Heart left ventricle (tissue), 16 donors: ENCODE measurements around the gene CAMTA1. TPM values are rescaled to one million over a fixed set of nuclear protein-coding genes. Genes with fewer than 3 reads are reported as not detected.

Experiments
- ATAC-seq, 4 donors: fragments of 200-7000 bp; cut with Tn5 transposase; one replicate each; pipeline ENCODE4 v1.9.1; 2020 to 2022; ENCODE audit warnings: moderate library complexity in 4 of 4, mild to moderate bottlenecking in 3 of 4, moderate number of reproducible peaks in 1 of 4
- DNase-seq, 5 donors: peaks; one replicate each; pipeline ENCODE4 v3.0.0-alpha.2; 2020
- H3K27ac ChIP-seq, 12 donors: fragments of 200-600 bp; sonication (generic) in 4 of 12; one replicate each; pipeline versions ENCODE4 v1.5.0 to v1.8.0; 2016 to 2022; ENCODE audit warnings: mild to moderate bottlenecking in 2 of 12
- H3K27me3 ChIP-seq, 9 donors: fragments of 200-600 bp; sonication (generic) in 2 of 9; one replicate each; pipeline versions ENCODE4 v1.5.1 to v1.8.0; 2016 to 2022; ENCODE audit warnings: mild to moderate bottlenecking in 3 of 9
- H3K36me3 ChIP-seq, 9 donors: fragments of 200-600 bp; sonication (generic) in 2 of 9; one replicate each; pipeline versions ENCODE4 v1.5.0 to v1.8.0; 2018 to 2022; ENCODE audit warnings: mild to moderate bottlenecking in 2 of 9
- H3K4me1 ChIP-seq, 12 donors: fragments of 200-600 bp; sonication (generic) in 4 of 12; one replicate each; pipeline versions ENCODE4 v1.5.0 to v1.8.0; 2016 to 2022; ENCODE audit warnings: mild to moderate bottlenecking in 3 of 12
- H3K4me3 ChIP-seq, 12 donors: fragments of 200-600 bp; sonication (generic) in 4 of 12; one replicate each; pipeline versions ENCODE4 v1.5.0 to v1.8.0; 2017 to 2022; ENCODE audit warnings: mild to moderate bottlenecking in 9 of 12, moderate library complexity in 4 of 12
- H3K9me3 ChIP-seq, 12 donors: fragments of 200-600 bp; sonication (generic) in 4 of 12; one replicate each; pipeline versions ENCODE4 v1.5.0 to v1.8.0; 2016 to 2022; ENCODE audit warnings: mild to moderate bottlenecking in 1 of 12
- POLR2A ChIP-seq, 2 donors: fragments of 450-650 bp; IDR thresholded peaks; one replicate each; pipeline ENCODE4 v1.6.1; 2017; ENCODE audit warnings: antibody characterized with exemption in 2 of 2, mild to moderate bottlenecking in 2 of 2, moderate library complexity in 2 of 2
- WGBS, 4 donors: extraction: QIAGEN DNeasy Blood & Tissue Kit in 2 of 4; methylation state at CpG; one replicate each; pipeline versions ENCODE4 v1.1.5 to v1.1.7; 2013 to 2018; 5-methylcytosine and 5-hydroxymethylcytosine counted together
- intact Hi-C, 10 donors: fragments of 100-400 bp; cut with DNase I; formaldehyde crosslinking; loops; one replicate each; pipeline versions ENCODE4 v1.11.1 to v1.14.2; 2022
- polyA plus RNA-seq, 2 donors: library from polyadenylated mRNA; stranded (reverse); fragments of 200-250 nt; gene quantifications; one replicate each; pipeline ENCODE4 v1.2.3, GENCODE V29; 2013
- total RNA-seq, 9 donors: library from RNA; depleted of rRNA in 2 of 9; stranded (reverse); fragments of >200 nt in 2 of 9; fragmentation: NEBNext Ultra II Directional in 3 of 9; extraction: Animal tissue kit (Norgen Biotek cat#: 25700) in 3 of 9; gene quantifications; one replicate each; pipeline versions ENCODE4 v1.1.0 to v1.2.4, GENCODE V29; 2016 to 2023
- TF ChIP-seq, protein P1 (sequence below), 12 donors: fragments of 200-600 bp; sonication (generic) in 4 of 12; IDR thresholded peaks; one replicate each; pipeline versions ENCODE4 v1.5.0 to v1.8.0; 2018 to 2022; ENCODE audit warnings: antibody characterized with exemption in 12 of 12, mild to moderate bottlenecking in 5 of 12
- donor health status: ischemic (EF 13 %, LVEDD 7.1; RV severe dilation, severe dysfunction).
- donor health status: healthy with polysubstance abuse.
- donor health status: DM: no; HTN: yes; CAD: no.
- donor health status: DM: no; HTN: no; CAD: no.
- donor health status: ischemic (EF 25% LVEDD 6.9; RV normal size, moderate dysfunction).
- donor health status: ischemic (EF 25% LVEDD 5.7; RV mildly dilated, moderate dysfunction).
- donor health status: healthy.
- donor health status: DM: yes; HTN: yes; CAD: no.
- donor health status: ischemic (EF 35%, LVEDD 5.7; RV mildly dilated, moderate dysfunction).
- donor health status: nonischemic (EF 11% LVEDD 7.7; RV severe dilation, severe dysfunction).
- donor health status: DM: yes; HTN: yes; CAD: no.
- donor health status: PGD.
- donor health status: ischemic (EF 29% LVEDD 5.4; RV normal size, mild dysfunction).
- donor health status: nonischemic (EF 23%, LVEDD 6.1; RV moderate dilation, normal function).

Gene CAMTA1
- total and polyA plus RNA-seq, 11 donors = 114 to 303 (median 137) TPM

DNA sequence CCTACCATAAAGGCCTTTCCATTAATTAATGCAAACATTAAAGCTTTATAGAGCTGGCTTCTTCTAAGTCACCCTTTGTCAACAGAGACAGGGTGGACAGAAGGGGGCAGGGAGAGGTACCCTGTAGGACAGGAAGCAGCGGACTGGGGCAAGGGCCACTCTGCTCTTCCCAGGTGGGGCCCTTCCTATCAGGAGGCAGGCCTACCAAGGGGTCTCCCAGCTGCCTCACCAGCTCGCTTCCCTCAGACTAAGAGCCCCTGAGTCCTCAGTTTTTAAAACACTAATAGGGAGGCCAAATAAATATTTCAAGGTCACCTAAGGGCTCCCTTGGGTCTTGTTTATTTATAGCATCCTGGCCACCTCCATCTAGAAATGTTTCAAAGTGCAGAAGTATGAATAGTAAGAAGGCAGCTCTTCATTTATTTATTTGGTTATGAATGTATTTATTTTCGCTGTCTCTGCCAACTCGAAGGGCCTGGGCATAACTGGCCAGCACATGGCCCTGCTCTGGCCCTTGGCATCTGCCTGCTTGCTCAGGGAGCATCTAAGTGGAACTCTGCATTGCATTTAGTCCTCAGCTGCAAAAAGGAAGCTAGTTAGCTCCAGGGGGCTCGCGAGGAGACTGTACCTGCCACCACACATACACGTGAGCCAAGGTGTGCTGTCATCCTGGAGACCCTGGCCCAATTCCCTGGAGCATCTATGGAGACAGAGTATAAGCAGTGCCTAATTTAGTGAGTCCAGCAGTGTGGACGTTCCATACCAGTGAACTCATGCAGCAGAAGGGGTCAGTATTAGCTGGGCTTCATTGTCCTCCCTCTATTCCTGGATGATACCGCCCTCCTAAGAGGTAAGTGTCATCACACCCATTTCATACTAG is 590.8 kb downstream of the CAMTA1 start:
- peak in 1 of 5 donors; percentile 7 for DNase-seq
- TF ChIP-seq, protein P1, sequence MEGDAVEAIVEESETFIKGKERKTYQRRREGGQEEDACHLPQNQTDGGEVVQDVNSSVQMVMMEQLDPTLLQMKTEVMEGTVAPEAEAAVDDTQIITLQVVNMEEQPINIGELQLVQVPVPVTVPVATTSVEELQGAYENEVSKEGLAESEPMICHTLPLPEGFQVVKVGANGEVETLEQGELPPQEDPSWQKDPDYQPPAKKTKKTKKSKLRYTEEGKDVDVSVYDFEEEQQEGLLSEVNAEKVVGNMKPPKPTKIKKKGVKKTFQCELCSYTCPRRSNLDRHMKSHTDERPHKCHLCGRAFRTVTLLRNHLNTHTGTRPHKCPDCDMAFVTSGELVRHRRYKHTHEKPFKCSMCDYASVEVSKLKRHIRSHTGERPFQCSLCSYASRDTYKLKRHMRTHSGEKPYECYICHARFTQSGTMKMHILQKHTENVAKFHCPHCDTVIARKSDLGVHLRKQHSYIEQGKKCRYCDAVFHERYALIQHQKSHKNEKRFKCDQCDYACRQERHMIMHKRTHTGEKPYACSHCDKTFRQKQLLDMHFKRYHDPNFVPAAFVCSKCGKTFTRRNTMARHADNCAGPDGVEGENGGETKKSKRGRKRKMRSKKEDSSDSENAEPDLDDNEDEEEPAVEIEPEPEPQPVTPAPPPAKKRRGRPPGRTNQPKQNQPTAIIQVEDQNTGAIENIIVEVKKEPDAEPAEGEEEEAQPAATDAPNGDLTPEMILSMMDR (IDR thresholded peaks at IDR 0.05) = no peak
- TF ChIP-seq POLR2A (IDR thresholded peaks at IDR 0.05) = no peak
- peaks cover 0 to 17% (median 5%) of the 10 kb centered on the region in 12 donors for H3K4me1 ChIP-seq
- H3K27ac ChIP-seq = peak overlapping the region in 1 of 12 donors; percentile 10
- WGBS, 4 donors = 81 to 90% (median 86%) methylated on average over 9 of the region's 9 CpGs
- no peaks in the 10 kb centered on the region for H3K36me3 ChIP-seq
- ATAC-seq = peak in 1 of 4 donors; percentile 16
- intact Hi-C loops = loop anchor here in 1 of 10 donors (10.0 kb wide), 1 partner anchor 81 kb away; no protein-coding TSS in a partner anchor
- no peaks in the 10 kb centered on the region for H3K9me3 ChIP-seq
- H3K27me3 ChIP-seq = peaks cover 0 to 2% (median 0%) of the 10 kb centered on the region in 9 donors
- no peak overlapping the region for H3K4me3 ChIP-seq

DNA sequence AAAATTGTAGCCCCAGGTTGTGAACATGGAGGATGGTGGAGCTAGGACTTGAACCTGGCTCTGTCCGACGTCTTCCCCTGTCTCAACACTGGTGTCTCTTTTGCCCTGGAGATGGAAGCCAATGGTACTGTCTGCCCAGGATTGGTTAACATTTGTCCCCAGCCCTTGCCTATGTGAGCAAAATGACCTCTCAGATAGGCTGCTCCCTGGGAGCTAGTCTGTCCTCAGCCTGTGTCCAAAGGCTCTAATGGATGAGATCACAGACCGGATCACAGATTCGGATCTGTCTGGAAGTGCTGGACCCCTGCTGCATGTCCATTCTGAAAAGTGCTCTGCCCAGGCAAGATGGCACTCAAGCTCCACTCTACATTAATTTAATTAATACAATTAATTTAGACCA is 591.4 kb downstream of the CAMTA1 start:
- Histone ChIP-seq H3K36me3 (no peaks in the 10 kb centered on the region), H3K27me3 (peaks cover 0 to 2% (median 0%) of the 10 kb centered on the region in 9 donors), H3K4me1 (peaks cover 0 to 17% (median 5%) of the 10 kb centered on the region in 12 donors), H3K9me3 (no peaks in the 10 kb centered on the region), H3K4me3 (no peak overlapping the region), H3K27ac (no peak overlapping the region)
- WGBS, 4 donors = 94 to 98% (median 96%) methylated on average over 4 of the region's 4 CpGs
- TF ChIP-seq, protein P1 (IDR thresholded peaks at IDR 0.05) = no peak
- no peak for TF ChIP-seq POLR2A (IDR thresholded peaks at IDR 0.05)
- no peak for ATAC-seq
- intact Hi-C loops = loop anchor here in 1 of 10 donors (10.0 kb wide), 1 partner anchor 82 kb away; no protein-coding TSS in a partner anchor
- no peak for DNase-seq

DNA sequence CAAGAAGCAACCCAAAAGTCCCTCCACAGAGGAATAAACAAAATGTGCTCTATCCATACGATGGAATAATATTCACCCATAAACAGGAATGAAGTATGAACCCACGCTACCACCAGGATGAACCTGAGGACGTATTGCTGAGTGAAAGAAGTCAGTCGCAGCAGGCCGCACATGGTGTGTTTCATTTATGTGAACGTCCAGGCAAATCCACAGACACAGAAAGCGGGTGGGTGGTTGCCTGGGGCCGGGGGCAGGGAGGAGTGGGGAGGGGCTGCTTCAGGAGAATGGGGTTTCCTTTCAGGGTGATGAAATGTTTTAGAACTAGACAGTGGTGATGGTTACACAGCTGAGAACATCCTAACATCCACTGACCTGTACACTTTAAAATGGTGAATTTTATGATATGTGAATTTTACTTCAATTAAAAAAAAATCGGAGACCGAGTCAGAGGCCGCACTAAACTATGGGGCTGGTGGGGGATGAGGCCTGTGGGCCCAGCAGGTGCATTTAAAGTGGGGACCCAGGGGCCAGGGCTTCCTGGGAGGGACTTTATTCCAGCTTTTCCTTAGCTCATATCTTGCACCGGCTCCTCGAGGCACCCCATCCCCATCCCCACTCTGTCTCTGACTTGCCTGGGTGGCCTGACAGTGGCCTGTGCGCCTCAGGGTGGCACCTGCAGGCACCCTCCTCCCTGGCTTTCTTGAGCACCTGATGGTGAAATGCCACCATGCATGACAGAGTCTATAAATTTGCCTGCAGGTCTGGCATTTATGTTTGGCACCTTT is 593.3 kb downstream of the CAMTA1 start:
- no peak overlapping the region for H3K4me3 ChIP-seq
- TF ChIP-seq, protein P1 (IDR thresholded peaks at IDR 0.05) = no peak
- TF ChIP-seq POLR2A (IDR thresholded peaks at IDR 0.05) = no peak
- peaks cover 0 to 4% (median 0%) of the 10 kb centered on the region in 12 donors for H3K9me3 ChIP-seq
- ATAC-seq (no peak), DNase-seq (peak in 1 of 5 donors; percentile 10)
- intact Hi-C loops = loop anchor here in 1 of 10 donors (10.0 kb wide), 1 partner anchor 84 kb away; no protein-coding TSS in a partner anchor
- peaks cover 0 to 17% (median 5%) of the 10 kb centered on the region in 12 donors for H3K4me1 ChIP-seq
- peak overlapping the region in 1 of 12 donors; percentile 58 for H3K27ac ChIP-seq
- 95 to 96% (median 95%) methylated on average over 14 of the region's 14 CpGs for WGBS, 4 donors
- H3K36me3 ChIP-seq = no peaks in the 10 kb centered on the region
- H3K27me3 ChIP-seq = peaks cover 0 to 2% (median 0%) of the 10 kb centered on the region in 9 donors
